CD4-positive, CD25-positive, alpha-beta regulatory T cell (primary cell): ENCODE results near the gene B4GALT2. TPM values are rescaled to one million over a fixed set of nuclear protein-coding genes. Genes with fewer than 3 reads are reported as not detected.

Experiments
- ATAC-seq, 2 donors: fragments of 150-1000 bp; cut with Tn5 transposase; one replicate each; pipeline ENCODE4 v1.10.0; 2021; ENCODE audit warnings: low read depth in 2 of 2, moderate number of reproducible peaks in 2 of 2, moderate library complexity in 1 of 2
- DNase-seq, 3 donors: peaks; one replicate each; pipeline versions ENCODE4 v3.0.0 to v3.0.0-alpha.2; 2012 to 2022; ENCODE audit warnings: mixed read lengths in 1 of 3
- H3K27ac ChIP-seq: one replicate; pipeline ENCODE4 v1.7.0; 2013; ENCODE audit warnings: mild to moderate bottlenecking, low read length; ENCODE audit not compliant: insufficient read depth, poor library complexity, severe bottlenecking
- H3K27me3 ChIP-seq: one replicate; pipeline ENCODE4 v1.7.0; 2013; ENCODE audit warnings: low read length; ENCODE audit not compliant: control insufficient read depth, insufficient read depth
- H3K36me3 ChIP-seq: one replicate; pipeline ENCODE4 v1.7.0; 2013; ENCODE audit warnings: mild to moderate bottlenecking, low read length, moderate library complexity; ENCODE audit not compliant: control insufficient read depth, insufficient read depth
- H3K4me1 ChIP-seq: 2 replicates; pipeline ENCODE4 v1.7.0; 2013; ENCODE audit warnings: mild to moderate bottlenecking, low read length; ENCODE audit not compliant: insufficient read depth, control insufficient read depth, poor library complexity, severe bottlenecking
- H3K4me3 ChIP-seq: one replicate; pipeline ENCODE4 v1.7.0; 2013; ENCODE audit warnings: low read depth, mild to moderate bottlenecking, low read length, moderate library complexity
- H3K9me3 ChIP-seq, 2 experiments: 1 replicate in 1 of 2; 2 replicates in 1 of 2; pipeline ENCODE4 v1.7.0; 2013; ENCODE audit warnings: low read length in 2 of 2, mild to moderate bottlenecking in 1 of 2, moderate library complexity in 1 of 2; ENCODE audit not compliant: control insufficient read depth in 2 of 2
- H3K27ac Mint-ChIP-seq, 3 donors: one replicate each; pipeline ENCODE4 v1.8.0; 2020 to 2022; ENCODE audit warnings: mild to moderate bottlenecking in 3 of 3, mixed read lengths in 3 of 3, moderate library complexity in 2 of 3
- H3K27me3 Mint-ChIP-seq: one replicate; pipeline ENCODE4 v1.8.0; 2022; ENCODE audit warnings: mild to moderate bottlenecking, mixed read lengths
- H3K36me3 Mint-ChIP-seq: one replicate; pipeline ENCODE4 v1.8.0; 2020; ENCODE audit warnings: mixed read lengths
- H3K4me1 Mint-ChIP-seq, 4 donors: one replicate each; pipeline ENCODE4 v1.8.0; 2020 to 2022; ENCODE audit warnings: mixed read lengths in 4 of 4, mild to moderate bottlenecking in 1 of 4
- H3K4me3 Mint-ChIP-seq, 4 donors: one replicate each; pipeline ENCODE4 v1.8.0; 2020 to 2022; ENCODE audit warnings: mild to moderate bottlenecking in 4 of 4, mixed read lengths in 4 of 4, moderate library complexity in 3 of 4
- H3K9me3 Mint-ChIP-seq, 7 donors: one replicate each; pipeline ENCODE4 v1.8.0; 2020 to 2022; ENCODE audit warnings: mixed read lengths in 7 of 7, mild to moderate bottlenecking in 3 of 7, moderate library complexity in 2 of 7
- polyA plus RNA-seq, 4 donors: library from polyadenylated mRNA; unstranded; fragments of 300-500 nt; fragmentation: Illumina TruSeq; gene quantifications; one replicate each; pipeline ENCODE4 v1.2.3, GENCODE V29; 2021
- total RNA-seq: library from RNA; stranded (reverse); gene quantifications from one replicate; pipeline ENCODE4 v1.2.3, GENCODE V29; 2022

Gene B4GALT2
- total and polyA plus RNA-seq, 5 donors from 2014 or later = 0.20 to 0.86 (median 0.32) TPM

DNA sequence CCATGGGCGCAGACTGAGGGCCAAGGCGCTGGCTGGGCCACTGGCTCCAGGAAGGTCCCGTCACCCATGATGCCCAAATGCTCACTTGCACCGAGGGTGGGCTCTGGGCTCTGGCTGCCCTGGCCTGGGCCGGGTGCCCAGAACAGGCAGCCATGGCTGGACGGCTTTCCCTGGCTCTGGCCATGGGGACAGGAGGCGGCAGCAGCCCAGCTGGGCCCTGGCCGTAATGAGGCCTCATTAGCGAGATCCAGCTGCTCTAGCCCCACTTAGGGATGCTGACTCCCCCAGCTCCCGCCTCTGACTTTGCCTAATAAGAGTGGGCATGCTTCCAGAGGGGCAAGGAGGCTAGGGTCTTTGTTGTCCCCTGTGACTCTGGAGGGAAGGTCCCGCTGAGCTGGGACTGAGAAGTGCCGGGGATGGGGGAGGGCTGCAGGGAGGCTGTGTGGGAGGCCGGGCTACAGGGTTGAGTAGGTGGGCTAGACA lies 40.5 kb downstream of the B4GALT2 start:
- H3K4me3 Mint-ChIP-seq = no peak overlapping the region
- Histone ChIP-seq H3K4me3 (no peak overlapping the region), H3K27ac (no peak overlapping the region), H3K36me3 (no peaks in the 10 kb centered on the region), H3K9me3 (no peaks in the 10 kb centered on the region), H3K27me3 (no peaks in the 10 kb centered on the region), H3K4me1 (no peaks in the 10 kb centered on the region)
- ATAC-seq = no peak
- H3K4me1 Mint-ChIP-seq = no peaks in the 10 kb centered on the region
- H3K27me3 Mint-ChIP-seq = peaks cover 5% of the 10 kb centered on the region
- H3K27ac Mint-ChIP-seq = no peak overlapping the region
- no peaks in the 10 kb centered on the region for H3K9me3 Mint-ChIP-seq
- no peak for DNase-seq
- H3K36me3 Mint-ChIP-seq = no peaks in the 10 kb centered on the region

DNA sequence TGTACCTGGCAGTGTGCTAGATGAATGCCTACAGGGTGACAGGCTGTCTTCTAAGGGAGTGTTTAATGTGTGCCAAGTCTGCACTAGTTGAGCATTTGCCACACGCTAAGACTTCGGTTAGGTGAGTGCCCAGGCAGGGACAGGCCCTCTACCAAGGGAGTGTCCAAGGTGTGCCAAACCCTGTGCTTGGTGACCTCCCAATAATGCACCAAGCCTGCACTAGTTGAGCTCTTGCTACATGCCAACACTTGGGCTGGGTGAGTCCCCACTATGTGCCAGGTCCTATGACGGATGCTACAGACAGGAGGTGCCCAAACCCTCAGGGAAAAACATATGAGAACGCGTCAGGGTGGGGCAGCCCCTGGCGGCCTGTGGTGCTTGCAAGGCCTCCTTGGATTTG lies 41.5 kb downstream of the B4GALT2 start:
- Mint-ChIP-seq H3K27ac (no peak overlapping the region), H3K36me3 (no peaks in the 10 kb centered on the region)

DNA sequence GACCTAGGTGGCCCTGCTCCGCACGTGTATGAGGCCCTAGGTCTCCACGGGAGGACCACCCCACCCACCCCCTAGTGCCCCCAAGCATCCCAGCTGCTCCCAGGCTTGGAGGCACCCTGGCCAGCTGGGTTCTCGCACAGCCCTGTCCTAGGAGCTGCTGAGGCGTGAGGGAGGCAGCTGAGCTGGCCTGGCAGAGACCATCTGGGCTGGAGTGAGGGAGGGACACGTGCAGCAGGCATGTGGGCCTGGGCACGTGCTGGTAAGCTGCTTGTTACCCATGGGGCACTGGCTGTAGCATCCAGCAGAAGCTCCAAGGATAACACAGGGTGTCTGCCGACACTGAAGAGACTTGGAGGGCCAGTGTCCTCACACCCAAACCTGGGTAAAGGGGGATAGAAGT lies 42.1 kb downstream of the B4GALT2 start:
- Histone ChIP-seq H3K27ac (no peak overlapping the region), H3K27me3 (no peaks in the 10 kb centered on the region), H3K9me3 (no peaks in the 10 kb centered on the region), H3K4me1 (no peaks in the 10 kb centered on the region), H3K4me3 (no peak overlapping the region), H3K36me3 (no peaks in the 10 kb centered on the region)
- DNase-seq (no peak), ATAC-seq (no peak)
- Mint-ChIP-seq H3K4me1 (no peaks in the 10 kb centered on the region), H3K9me3 (no peaks in the 10 kb centered on the region), H3K27ac (peak overlapping the region in 1 of 3 donors; percentile 47), H3K36me3 (no peaks in the 10 kb centered on the region), H3K4me3 (no peak overlapping the region), H3K27me3 (no peaks in the 10 kb centered on the region)

More for the DNA sequence above, 41.5 kb downstream of the B4GALT2 start:
- Mint-ChIP-seq H3K4me3 (no peak overlapping the region), H3K27me3 (no peaks in the 10 kb centered on the region), H3K4me1 (no peaks in the 10 kb centered on the region), H3K9me3 (no peaks in the 10 kb centered on the region)
- Histone ChIP-seq H3K36me3 (no peaks in the 10 kb centered on the region), H3K4me3 (no peak overlapping the region), H3K9me3 (no peaks in the 10 kb centered on the region), H3K27me3 (no peaks in the 10 kb centered on the region), H3K27ac (no peak overlapping the region), H3K4me1 (no peaks in the 10 kb centered on the region)
- DNase-seq (no peak), ATAC-seq (no peak)

DNA sequence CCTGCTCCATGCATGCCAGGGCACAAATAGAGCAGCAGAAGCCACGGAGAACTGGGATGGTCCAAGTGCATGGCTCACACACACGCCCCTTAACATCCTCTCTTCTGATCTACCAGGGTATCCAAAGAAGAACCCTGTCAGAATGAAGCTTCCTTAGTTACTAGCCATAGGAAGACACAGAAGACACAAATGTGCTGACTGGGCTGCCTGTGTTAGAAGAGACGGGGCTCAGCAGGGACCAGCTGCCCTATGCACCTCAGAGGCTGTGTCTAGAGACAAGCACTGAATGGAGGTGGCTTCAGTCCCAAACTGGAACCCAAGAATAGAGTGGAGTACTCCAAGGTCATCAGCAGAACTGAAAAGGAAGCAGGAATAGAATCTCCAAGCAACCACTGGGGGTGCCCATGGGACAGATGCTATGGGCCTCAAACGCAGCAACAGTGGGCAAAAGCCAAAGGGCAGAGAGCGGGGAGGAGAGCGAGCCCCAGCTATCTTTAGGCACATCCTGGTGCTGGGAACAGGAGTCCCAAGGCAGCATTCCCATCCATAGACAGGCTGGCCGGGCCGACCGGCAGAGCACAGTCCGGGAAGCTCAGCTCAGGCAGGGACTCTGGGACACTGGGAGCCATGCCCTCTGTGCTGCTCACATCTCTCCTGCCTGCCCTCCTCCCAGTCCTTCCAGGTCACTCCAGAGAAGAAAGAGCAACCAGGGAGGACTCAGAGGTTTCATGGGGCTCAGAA lies 42.7 kb downstream of the B4GALT2 start:
- Histone ChIP-seq H3K4me3 (no peak overlapping the region), H3K27ac (no peak overlapping the region), H3K27me3 (no peaks in the 10 kb centered on the region), H3K4me1 (no peaks in the 10 kb centered on the region), H3K9me3 (no peaks in the 10 kb centered on the region), H3K36me3 (no peaks in the 10 kb centered on the region)
- Mint-ChIP-seq H3K4me1 (no peaks in the 10 kb centered on the region), H3K9me3 (no peaks in the 10 kb centered on the region), H3K36me3 (no peaks in the 10 kb centered on the region), H3K4me3 (peak overlapping the region in 1 of 4 donors; percentile 39), H3K27me3 (no peaks in the 10 kb centered on the region), H3K27ac (peak overlapping the region in 1 of 3 donors; percentile 47)
- ATAC-seq (no peak), DNase-seq (no peak)

DNA sequence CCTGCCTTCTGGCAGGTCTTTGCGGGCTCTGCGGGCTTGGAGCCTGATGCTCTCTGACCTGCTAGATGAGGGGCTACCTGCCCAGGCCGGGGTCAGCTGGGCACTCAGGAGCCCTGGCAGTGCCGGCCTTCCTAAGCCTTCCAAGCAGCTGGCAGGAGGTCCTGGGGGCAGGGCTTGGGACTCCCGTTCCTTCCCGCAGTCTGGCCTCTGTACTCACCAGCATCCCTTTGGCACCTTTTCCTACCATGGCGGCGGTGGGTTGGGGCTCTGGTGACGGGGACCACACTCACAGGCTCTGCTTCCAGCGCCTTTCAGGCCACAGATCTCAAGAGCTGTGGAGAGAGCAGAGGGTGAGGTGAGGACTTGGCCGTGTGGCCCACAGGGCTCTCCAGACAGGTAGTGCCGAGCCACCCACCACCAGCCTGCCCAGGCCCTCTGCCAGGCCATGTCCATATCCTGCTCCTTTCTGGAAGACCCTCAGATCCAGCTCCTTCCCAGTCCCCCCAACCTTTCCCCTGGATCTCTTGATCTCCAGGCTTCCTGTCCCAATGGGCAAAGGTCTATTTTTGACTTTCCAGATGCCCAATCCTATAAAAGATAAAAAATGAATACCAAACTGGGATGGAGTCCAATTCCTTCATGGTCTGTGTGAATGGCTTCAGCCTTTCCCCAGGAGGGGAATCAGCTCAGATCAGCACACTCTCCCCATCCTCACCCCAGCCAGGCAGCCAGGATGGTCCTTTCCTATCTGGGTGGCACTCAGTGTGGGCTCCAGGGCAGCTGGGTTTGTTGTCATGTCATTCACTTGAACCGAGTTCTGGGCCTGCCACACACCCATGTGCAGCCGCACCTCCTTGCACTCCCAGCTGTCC lies 45.3 kb downstream of the B4GALT2 start:
- H3K4me1 ChIP-seq = peaks cover 4% of the 10 kb centered on the region
- H3K9me3 ChIP-seq = no peaks in the 10 kb centered on the region
- Mint-ChIP-seq H3K4me3 (peak overlapping the region in 1 of 4 donors; percentile 61), H3K9me3 (no peaks in the 10 kb centered on the region), H3K27ac (no peak overlapping the region), H3K27me3 (no peaks in the 10 kb centered on the region), H3K4me1 (peaks cover 0 to 12% (median 2%) of the 10 kb centered on the region in 4 donors), H3K36me3 (no peaks in the 10 kb centered on the region)
- ATAC-seq = no peak
- H3K27ac ChIP-seq = no peak overlapping the region
- DNase-seq = no peak
- H3K36me3 ChIP-seq = no peaks in the 10 kb centered on the region
- H3K27me3 ChIP-seq = no peaks in the 10 kb centered on the region
- H3K4me3 ChIP-seq = no peak overlapping the region

DNA sequence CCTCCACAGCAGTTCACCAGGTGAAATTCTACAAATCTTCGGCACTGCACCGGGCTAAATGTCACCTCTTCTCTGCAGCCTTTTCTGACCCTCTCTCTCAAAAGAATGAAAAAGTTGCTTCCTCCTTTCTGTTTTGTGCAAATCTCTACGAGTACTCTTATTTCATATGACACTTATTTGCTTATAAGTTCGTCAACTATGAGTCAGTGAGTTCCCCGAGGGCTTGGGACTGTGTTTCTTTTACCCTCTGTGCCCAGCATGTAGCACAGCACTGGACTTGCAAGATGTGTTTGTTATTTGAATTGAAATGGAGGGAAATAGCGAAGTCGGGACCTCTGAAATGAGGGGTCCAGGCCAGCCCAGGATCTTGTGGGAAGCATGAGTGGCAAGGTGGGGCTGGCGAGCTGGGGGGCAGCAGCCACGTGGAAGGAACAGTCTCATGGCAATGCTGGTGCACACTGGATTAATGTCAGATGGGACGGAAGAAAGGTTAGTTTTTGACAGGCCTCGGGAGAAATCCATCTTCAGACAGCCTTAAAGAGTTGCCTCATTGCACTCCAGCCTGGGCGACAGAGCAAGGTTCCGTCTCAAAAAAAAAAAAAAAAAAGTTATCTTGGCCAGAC lies 46.0 kb downstream of the B4GALT2 start:
- ATAC-seq (no peak), DNase-seq (no peak)
- Mint-ChIP-seq H3K4me3 (peak overlapping the region in 1 of 4 donors; percentile 61), H3K27me3 (peaks cover 5% of the 10 kb centered on the region), H3K36me3 (no peaks in the 10 kb centered on the region), H3K4me1 (peaks cover 0 to 18% (median 4%) of the 10 kb centered on the region in 4 donors), H3K9me3 (no peaks in the 10 kb centered on the region), H3K27ac (no peak overlapping the region)
- Histone ChIP-seq H3K9me3 (no peaks in the 10 kb centered on the region), H3K4me1 (peaks cover 11% of the 10 kb centered on the region), H3K4me3 (no peak overlapping the region), H3K27me3 (no peaks in the 10 kb centered on the region), H3K27ac (no peak overlapping the region), H3K36me3 (no peaks in the 10 kb centered on the region)

DNA sequence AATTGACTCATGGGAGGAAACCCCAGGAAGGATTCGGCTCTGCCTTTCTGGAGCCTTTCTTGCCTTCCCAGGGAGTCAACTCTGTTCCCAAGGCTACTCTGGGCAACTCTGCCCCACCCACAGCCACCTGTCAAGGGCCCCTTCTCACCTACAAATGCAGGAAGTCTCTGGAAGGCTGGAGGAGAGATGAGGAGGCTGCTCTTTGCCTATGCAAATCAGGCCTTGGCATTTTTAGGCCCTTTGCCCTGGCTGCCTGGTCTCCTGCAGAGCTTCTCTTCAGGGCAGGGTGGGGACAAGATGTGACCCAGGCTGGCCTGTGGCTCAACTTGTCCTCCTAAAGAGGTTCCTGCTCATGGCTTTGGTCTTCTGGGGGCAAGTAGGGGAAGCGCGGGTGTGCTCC lies 46.8 kb downstream of the B4GALT2 start:
- Histone ChIP-seq H3K27ac (no peak overlapping the region), H3K36me3 (no peaks in the 10 kb centered on the region), H3K4me1 (peaks cover 11% of the 10 kb centered on the region), H3K4me3 (no peak overlapping the region), H3K9me3 (no peaks in the 10 kb centered on the region), H3K27me3 (no peaks in the 10 kb centered on the region)
- no peaks in the 10 kb centered on the region for H3K36me3 Mint-ChIP-seq
- DNase-seq (no peak), ATAC-seq (no peak)
- no peak overlapping the region for H3K4me3 Mint-ChIP-seq
- peaks cover 0 to 18% (median 4%) of the 10 kb centered on the region in 4 donors for H3K4me1 Mint-ChIP-seq
- H3K27me3 Mint-ChIP-seq = peaks cover 5% of the 10 kb centered on the region
- H3K27ac Mint-ChIP-seq = no peak overlapping the region
- H3K9me3 Mint-ChIP-seq = no peaks in the 10 kb centered on the region
